CD4-positive, alpha-beta T cell treated with Interleukin-17A for 1 hour (primary cell): Measurements from ENCODE around the gene RHOA.
A peak's percentile ranks its signal among the peaks of the same experiment; 100 is the strongest.
"Not testable (repeated sequence)": the region's sequence is repeated elsewhere in the genome, so short reads cannot be mapped to it uniquely, and the experiment has no call there.

Source experiments
- DNase-seq: peaks from one replicate; pipeline ENCODE4 v3.0.0-alpha.2; 2020

The RHOA gene

GRCh38 chr3:49410846-49411534, 786 bp downstream of the RHOA start:
- no peak for DNase-seq

- DNase-seq, result peak; percentile 55
Observed at GRCh38 chr3:49410066-49410845, 1.5 kb downstream of the RHOA start.

- no peak for DNase-seq
Observed at GRCh38 chr3:49406571-49407565, 4.9 kb downstream of the RHOA start.

- DNase-seq, result not testable (repeated sequence)
Observed at GRCh38 chr3:49405570-49405969, 6.2 kb downstream of the RHOA start.

GRCh38 chr3:49403891-49404290, 7.9 kb downstream of the RHOA start:
- DNase-seq, result no peak

GRCh38 chr3:49401766-49402165, 10.0 kb downstream of the RHOA start:
- no peak for DNase-seq

- no peak for DNase-seq
Observed at GRCh38 chr3:49399461-49399860, 12.3 kb downstream of the RHOA start.

GRCh38 chr3:49397470-49397869, 14.3 kb downstream of the RHOA start:
- peak; percentile 32 for DNase-seq

GRCh38 chr3:49391310-49391709, 20.5 kb downstream of the RHOA start:
- DNase-seq, result not testable (repeated sequence)

- DNase-seq, result no peak
Observed at GRCh38 chr3:49389297-49389696, 22.5 kb downstream of the RHOA start.

- no peak for DNase-seq
Observed at GRCh38 chr3:49388289-49388820, 23.4 kb downstream of the RHOA start.

- no peak for DNase-seq
Observed at GRCh38 chr3:49387721-49388120, 24.1 kb downstream of the RHOA start.

- DNase-seq, result no peak
Observed at GRCh38 chr3:49386056-49386756, 25.6 kb downstream of the RHOA start.

- DNase-seq, result no peak
Observed at GRCh38 chr3:49385617-49386016, 26.2 kb downstream of the RHOA start.

GRCh38 chr3:49383387-49383786, 28.4 kb downstream of the RHOA start:
- no peak for DNase-seq

- DNase-seq, result no peak
Observed at GRCh38 chr3:49378249-49378895, 33.4 kb downstream of the RHOA start.

- DNase-seq, result peak; percentile 47
Observed at GRCh38 chr3:49377483-49377882, 34.3 kb downstream of the RHOA start.

- DNase-seq, result no peak
Observed at GRCh38 chr3:49371946-49372345, 39.8 kb downstream of the RHOA start.

- no peak for DNase-seq
Observed at GRCh38 chr3:49370585-49371290, 41.0 kb downstream of the RHOA start.

- DNase-seq, result no peak
Observed at GRCh38 chr3:49362561-49362960, 49.2 kb downstream of the RHOA start.

- DNase-seq, result no peak
Observed at GRCh38 chr3:49359623-49360022, 52.2 kb downstream of the RHOA start.
